Measurements from ENCODE around the gene PDE1C. TPM values are rescaled to one million over a fixed set of nuclear protein-coding genes. Genes with fewer than 3 reads are reported as not detected.

The PDE1C gene
- total and polyA plus RNA-seq, 2 donors (not counting 1 experiment from before 2014, with no cell fraction given) = 0.52 TPM; not detected in 1

GRCh38 chr7:32103361-32103760, 33.2 kb upstream of the PDE1C start:
- Histone ChIP-seq H3K9me3 (ENCODE audit: control extremely low read depth in 1 of 3, control insufficient read depth in 2 of 3, insufficient read depth in 1 of 3, low read length in 2 of 3) (no peaks in the 10 kb centered on the region), H2AFZ (ENCODE audit: insufficient read depth, low read depth, low read length, poor library complexity, severe bottlenecking) (no peak overlapping the region), H3K4me2 (replicated peaks; ENCODE audit: low read depth, low read length, poor library complexity, severe bottlenecking) (no peak overlapping the region), H3K79me2 (ENCODE audit: control insufficient read depth, insufficient read depth, low read length) (no peaks in the 10 kb centered on the region), H3K27me3 (replicated peaks in 1 of 4; ENCODE audit: control extremely low read depth in 1 of 4, control insufficient read depth in 3 of 4, insufficient read depth in 4 of 4, low read length in 3 of 4) (no peaks in the 10 kb centered on the region), H3K4me1 (ENCODE audit: control insufficient read depth in 2 of 2, insufficient read depth in 2 of 2, low read length in 2 of 2) (no peaks in the 10 kb centered on the region), H3K4me3 (ENCODE audit: control extremely low read depth in 1 of 5, extremely low read depth in 1 of 5, insufficient read depth in 1 of 5, low read depth in 2 of 5, low read length in 4 of 5) (no peak overlapping the region), H3K9ac (ENCODE audit: low read length) (no peak overlapping the region), H3K27ac (ENCODE audit: low read length in 2 of 2) (no peak overlapping the region), H3K36me3 (replicated peaks in 1 of 2; ENCODE audit: control extremely low read depth in 1 of 2, control insufficient read depth in 1 of 2, extremely low read depth in 1 of 2, insufficient read depth in 2 of 2, low read length in 1 of 2) (no peaks in the 10 kb centered on the region), H4K20me1 (ENCODE audit: control insufficient read depth, insufficient read depth, low read length, poor library complexity, severe bottlenecking) (no peaks in the 10 kb centered on the region)
- Mint-ChIP-seq H3K9me3 (ENCODE audit: insufficient read depth) (peaks cover 5% of the 10 kb centered on the region), H3K27me3 (no peaks in the 10 kb centered on the region), H3K27ac (no peak overlapping the region), H3K4me1 (no peaks in the 10 kb centered on the region), H3K4me3 (no peak overlapping the region)
- ChIA-PET POLR2A (no interaction called here), CTCF (no interaction called here)
- no peak for TF ChIP-seq CTCF (IDR thresholded peaks at IDR 0.05)
- no peak for TF ChIP-seq EZH2 (IDR thresholded peaks at IDR 0.05; ENCODE audit: borderline replicate concordance, insufficient read depth, low read depth, low read length, poor library complexity, severe bottlenecking)
- intact Hi-C loops (cut with micrococcal nuclease) = no loop called here
- ATAC-seq (ENCODE audit: low read depth) = no peak
- DNase-seq = no peak
- 90% methylated on average over 2 of the region's 4 CpGs for WGBS (ENCODE audit: insufficient coverage)

- Mint-ChIP-seq H3K27me3 (no peaks in the 10 kb centered on the region), H3K4me1 (no peaks in the 10 kb centered on the region), H3K9me3 (ENCODE audit: insufficient read depth) (peaks cover 5% of the 10 kb centered on the region), H3K27ac (no peak overlapping the region), H3K4me3 (no peak overlapping the region)
- Histone ChIP-seq H3K79me2 (ENCODE audit: control insufficient read depth, insufficient read depth, low read length) (no peaks in the 10 kb centered on the region), H3K36me3 (replicated peaks in 1 of 2; ENCODE audit: control extremely low read depth in 1 of 2, control insufficient read depth in 1 of 2, extremely low read depth in 1 of 2, insufficient read depth in 2 of 2, low read length in 1 of 2) (no peaks in the 10 kb centered on the region), H3K27me3 (replicated peaks in 1 of 4; ENCODE audit: control extremely low read depth in 1 of 4, control insufficient read depth in 3 of 4, insufficient read depth in 4 of 4, low read length in 3 of 4) (no peaks in the 10 kb centered on the region), H3K4me3 (ENCODE audit: control extremely low read depth in 1 of 5, extremely low read depth in 1 of 5, insufficient read depth in 1 of 5, low read depth in 2 of 5, low read length in 4 of 5) (no peak overlapping the region), H3K9ac (ENCODE audit: low read length) (no peak overlapping the region), H2AFZ (ENCODE audit: insufficient read depth, low read depth, low read length, poor library complexity, severe bottlenecking) (no peak overlapping the region), H3K9me3 (ENCODE audit: control extremely low read depth in 1 of 3, control insufficient read depth in 2 of 3, insufficient read depth in 1 of 3, low read length in 2 of 3) (no peaks in the 10 kb centered on the region), H3K4me2 (replicated peaks; ENCODE audit: low read depth, low read length, poor library complexity, severe bottlenecking) (no peak overlapping the region), H3K27ac (ENCODE audit: low read length in 2 of 2) (no peak overlapping the region), H3K4me1 (ENCODE audit: control insufficient read depth in 2 of 2, insufficient read depth in 2 of 2, low read length in 2 of 2) (no peaks in the 10 kb centered on the region), H4K20me1 (ENCODE audit: control insufficient read depth, insufficient read depth, low read length, poor library complexity, severe bottlenecking) (no peaks in the 10 kb centered on the region)
- POLR2A ChIA-PET = no interaction called here
- CTCF ChIA-PET = no interaction called here
- DNase-seq (no peak), ATAC-seq (ENCODE audit: low read depth) (no peak)
- intact Hi-C loops (cut with micrococcal nuclease) = no loop called here
- no peak for TF ChIP-seq CTCF (IDR thresholded peaks at IDR 0.05)
- no peak for TF ChIP-seq EZH2 (IDR thresholded peaks at IDR 0.05; ENCODE audit: borderline replicate concordance, insufficient read depth, low read depth, low read length, poor library complexity, severe bottlenecking)
- WGBS (ENCODE audit: insufficient coverage) = 100% methylated on average over 1 of the region's 1 CpG
Measured at GRCh38 chr7:32102432-32102873, 32.2 kb upstream of the PDE1C start.
